Loucy (cell line): ENCODE results near the gene CRB2.

Source experiments
- H2AFZ ChIP-seq: fragments of 200-600 bp; sonication (generic); 2 replicates; pipeline ENCODE4 v1.6.0; 2016; ENCODE audit warnings: antibody characterized with exemption, mild to moderate bottlenecking, low read length, moderate library complexity
- H3F3A ChIP-seq: fragments of 200-600 bp; 2 replicates; pipeline ENCODE4 v1.6.0; 2016; ENCODE audit warnings: antibody characterized with exemption, low read depth, mild to moderate bottlenecking
- H3K27me3 ChIP-seq: fragments of 200-600 bp; sonication (generic); 2 replicates; pipeline ENCODE4 v1.6.1; 2014; ENCODE audit warnings: low read length, mild to moderate bottlenecking; ENCODE audit not compliant: insufficient read depth, poor library complexity, severe bottlenecking
- H3K36me3 ChIP-seq: fragments of 200-600 bp; sonication (generic); 2 replicates; pipeline ENCODE4 v1.6.1; 2016; ENCODE audit warnings: low read length; ENCODE audit not compliant: insufficient read depth
- H3K4me1 ChIP-seq: fragments of 200-600 bp; sonication (generic); 2 replicates; pipeline ENCODE4 v1.5.1; 2014; ENCODE audit warnings: low read length, mild to moderate bottlenecking; ENCODE audit not compliant: insufficient read depth, poor library complexity, severe bottlenecking
- H3K4me2 ChIP-seq: fragments of 200-600 bp; sonication (generic); 2 replicates; pipeline ENCODE4 v1.6.0; 2014; ENCODE audit warnings: antibody characterized with exemption, low read length, low read depth, mild to moderate bottlenecking; ENCODE audit not compliant: poor library complexity, severe bottlenecking
- H3K4me3 ChIP-seq: fragments of 200-600 bp; sonication (generic); 2 replicates; pipeline ENCODE4 v1.5.1; 2014; ENCODE audit warnings: low read length, mild to moderate bottlenecking, mixed read lengths; ENCODE audit not compliant: poor library complexity, severe bottlenecking
- H3K79me2 ChIP-seq: fragments of 200-600 bp; sonication (generic); 2 replicates; pipeline ENCODE4 v1.6.1; 2014; ENCODE audit warnings: low read length; ENCODE audit not compliant: insufficient read depth
- H3K9ac ChIP-seq: fragments of 200-600 bp; sonication (generic); 2 replicates; pipeline ENCODE4 v1.6.0; 2014; ENCODE audit warnings: mild to moderate bottlenecking, low read depth, low read length, moderate library complexity; ENCODE audit not compliant: poor library complexity, severe bottlenecking
- H3K9me2 ChIP-seq: fragments of 200-600 bp; sonication (generic); replicated peaks from 2 replicates; pipeline ENCODE4 v1.6.1; 2016; ENCODE audit warnings: low read depth, low read length, mixed read lengths
- H3K9me3 ChIP-seq: fragments of 200-600 bp; sonication (generic); 2 replicates; pipeline ENCODE4 v1.6.1; 2014; ENCODE audit warnings: mild to moderate bottlenecking, antibody characterized with exemption, low read length, low read depth; ENCODE audit not compliant: insufficient read depth
- H4K20me1 ChIP-seq: fragments of 200-600 bp; sonication (generic); 2 replicates; pipeline ENCODE4 v1.6.0; 2014; ENCODE audit warnings: antibody characterized with exemption, low read length, mild to moderate bottlenecking; ENCODE audit not compliant: insufficient read depth, poor library complexity, severe bottlenecking
- EZH2phosphoT487 ChIP-seq: fragments of 200-600 bp; IDR thresholded peaks from 2 replicates; pipeline ENCODE4 v1.6.1; 2018; ENCODE audit warnings: antibody characterized with exemption, mild to moderate bottlenecking, moderate library complexity, borderline replicate concordance
- TF ChIP-seq, protein P1 (sequence below): fragments of 200-600 bp; sonication (generic); conservative IDR thresholded peaks from 2 replicates; pipeline ENCODE4 v1.5.1; 2014; ENCODE audit warnings: mild to moderate bottlenecking, antibody characterized with exemption, low read length

CRB2 gene

DNA sequence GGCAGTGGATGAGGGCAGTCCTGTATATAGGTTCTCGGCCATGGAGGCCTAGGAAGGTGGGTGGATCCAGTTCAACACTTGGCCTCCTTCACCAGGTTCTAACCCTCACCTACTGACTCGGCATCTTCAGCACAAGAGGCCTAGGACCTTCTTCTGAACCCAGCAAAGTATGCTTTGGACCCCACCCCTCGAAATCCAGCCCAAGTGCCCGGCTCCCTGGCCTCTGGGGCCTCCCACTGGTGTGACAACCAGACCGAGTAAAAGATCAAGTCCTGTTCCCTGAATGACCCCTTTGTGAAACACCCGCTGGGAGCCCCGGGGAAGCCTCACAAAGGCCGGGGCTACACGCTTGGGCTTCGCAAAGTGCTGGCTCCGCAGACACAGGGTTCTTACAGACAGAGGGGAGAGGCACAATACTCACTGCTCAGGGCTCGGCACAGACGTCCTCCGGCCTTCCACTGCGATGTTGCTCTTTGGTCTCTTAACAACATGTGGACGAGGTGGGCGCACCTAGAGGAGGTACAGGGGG is 47.0 kb downstream of the CRB2 start:
- H3K4me1 ChIP-seq, result no peaks in the 10 kb centered on the region
- no peak overlapping the region for H3K4me2 ChIP-seq
- H3K79me2 ChIP-seq, result no peaks in the 10 kb centered on the region
- no peaks in the 10 kb centered on the region for H3K9me3 ChIP-seq
- no peak overlapping the region for H3K9ac ChIP-seq
- no peak for TF ChIP-seq EZH2phosphoT487
- TF ChIP-seq, protein P1, sequence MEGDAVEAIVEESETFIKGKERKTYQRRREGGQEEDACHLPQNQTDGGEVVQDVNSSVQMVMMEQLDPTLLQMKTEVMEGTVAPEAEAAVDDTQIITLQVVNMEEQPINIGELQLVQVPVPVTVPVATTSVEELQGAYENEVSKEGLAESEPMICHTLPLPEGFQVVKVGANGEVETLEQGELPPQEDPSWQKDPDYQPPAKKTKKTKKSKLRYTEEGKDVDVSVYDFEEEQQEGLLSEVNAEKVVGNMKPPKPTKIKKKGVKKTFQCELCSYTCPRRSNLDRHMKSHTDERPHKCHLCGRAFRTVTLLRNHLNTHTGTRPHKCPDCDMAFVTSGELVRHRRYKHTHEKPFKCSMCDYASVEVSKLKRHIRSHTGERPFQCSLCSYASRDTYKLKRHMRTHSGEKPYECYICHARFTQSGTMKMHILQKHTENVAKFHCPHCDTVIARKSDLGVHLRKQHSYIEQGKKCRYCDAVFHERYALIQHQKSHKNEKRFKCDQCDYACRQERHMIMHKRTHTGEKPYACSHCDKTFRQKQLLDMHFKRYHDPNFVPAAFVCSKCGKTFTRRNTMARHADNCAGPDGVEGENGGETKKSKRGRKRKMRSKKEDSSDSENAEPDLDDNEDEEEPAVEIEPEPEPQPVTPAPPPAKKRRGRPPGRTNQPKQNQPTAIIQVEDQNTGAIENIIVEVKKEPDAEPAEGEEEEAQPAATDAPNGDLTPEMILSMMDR, result no peak
- H3F3A ChIP-seq, result no peaks in the 10 kb centered on the region
- no peak overlapping the region for H3K4me3 ChIP-seq
- H4K20me1 ChIP-seq, result no peaks in the 10 kb centered on the region
- no peaks in the 10 kb centered on the region for H3K9me2 ChIP-seq
- no peak overlapping the region for H2AFZ ChIP-seq
- no peaks in the 10 kb centered on the region for H3K27me3 ChIP-seq
- no peaks in the 10 kb centered on the region for H3K36me3 ChIP-seq

GRCh38 chr9:123406016-123406415 is 50.0 kb downstream of the CRB2 start:
- no peaks in the 10 kb centered on the region for H3K36me3 ChIP-seq
- no peak overlapping the region for H3K4me3 ChIP-seq
- no peaks in the 10 kb centered on the region for H3K79me2 ChIP-seq
- H3K9me3 ChIP-seq, result no peaks in the 10 kb centered on the region
- H3K9me2 ChIP-seq, result no peaks in the 10 kb centered on the region
- no peak overlapping the region for H2AFZ ChIP-seq
- no peaks in the 10 kb centered on the region for H3F3A ChIP-seq
- H3K9ac ChIP-seq, result no peak overlapping the region
- TF ChIP-seq EZH2phosphoT487, result no peak
- TF ChIP-seq, protein P1, result no peak
- no peaks in the 10 kb centered on the region for H3K27me3 ChIP-seq
- H3K4me2 ChIP-seq, result no peak overlapping the region
- no peaks in the 10 kb centered on the region for H4K20me1 ChIP-seq
- no peaks in the 10 kb centered on the region for H3K4me1 ChIP-seq

DNA sequence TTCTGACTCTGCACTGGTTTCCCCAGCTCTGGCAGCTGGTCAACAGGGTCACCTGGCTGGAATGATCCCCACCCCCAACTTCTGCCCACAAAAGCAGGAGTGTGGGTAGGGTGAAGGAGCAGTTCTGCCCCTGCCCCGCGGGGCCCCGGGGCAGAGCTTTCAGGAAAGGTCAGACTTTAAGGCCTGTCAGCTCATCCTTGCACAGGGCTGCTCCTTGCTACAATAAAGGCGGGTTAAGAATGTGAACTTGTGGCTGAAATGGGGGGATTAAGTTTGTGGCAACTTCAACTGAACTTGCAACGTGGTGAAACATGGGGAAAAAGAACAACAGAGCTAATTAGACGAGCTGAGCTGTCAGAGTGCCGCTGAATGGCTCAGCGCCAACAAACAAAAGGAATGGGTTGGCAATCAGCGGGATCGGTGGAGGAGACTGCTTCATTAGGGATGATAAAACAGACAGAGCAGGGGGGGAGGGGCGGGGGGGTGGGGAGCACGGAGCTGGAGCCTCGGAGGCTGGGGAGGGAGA is 50.8 kb downstream of the CRB2 start:
- Histone ChIP-seq H3K4me2 (no peak overlapping the region), H3K27me3 (no peaks in the 10 kb centered on the region), H3K4me3 (no peak overlapping the region), H3K9me3 (no peaks in the 10 kb centered on the region), H3K9ac (no peak overlapping the region), H3K9me2 (no peaks in the 10 kb centered on the region), H3K79me2 (no peaks in the 10 kb centered on the region), H2AFZ (no peak overlapping the region), H4K20me1 (no peaks in the 10 kb centered on the region), H3K4me1 (no peaks in the 10 kb centered on the region), H3F3A (no peaks in the 10 kb centered on the region), H3K36me3 (no peaks in the 10 kb centered on the region)
- TF ChIP-seq, protein P1, result no peak
- no peak for TF ChIP-seq EZH2phosphoT487
